ENCODE data around the gene ERRFI1.

Gene ERRFI1

DNA sequence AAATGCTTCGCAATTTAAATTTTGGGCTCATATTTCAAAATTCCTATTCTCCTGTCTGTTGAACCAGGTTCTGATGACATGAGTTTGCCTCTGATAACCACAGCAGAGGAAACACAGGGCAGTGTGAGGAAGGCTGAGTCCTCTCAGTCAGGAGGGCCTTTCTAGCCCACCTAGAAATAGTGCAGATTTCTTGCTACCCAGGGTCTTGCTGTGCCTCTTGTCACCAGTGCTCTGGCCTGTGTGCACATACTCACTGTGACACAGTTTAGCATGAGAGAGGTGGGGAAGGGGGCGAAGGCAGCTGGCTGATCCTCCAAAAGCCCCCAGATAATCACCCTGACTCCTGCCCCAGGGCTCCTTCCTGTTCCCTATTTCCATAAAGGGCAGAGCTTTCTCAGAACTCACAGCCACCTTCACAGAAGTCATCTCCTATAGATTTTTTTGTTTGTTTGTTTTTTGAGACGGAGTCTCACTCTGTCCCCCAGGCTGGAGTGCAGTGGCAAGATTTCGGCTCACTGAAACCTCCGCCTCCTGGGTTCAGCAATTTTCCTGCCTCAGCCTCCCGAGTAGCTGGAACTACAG is 23.7 kb downstream of the ERRFI1 start:
- DNase-seq: no peak

DNA sequence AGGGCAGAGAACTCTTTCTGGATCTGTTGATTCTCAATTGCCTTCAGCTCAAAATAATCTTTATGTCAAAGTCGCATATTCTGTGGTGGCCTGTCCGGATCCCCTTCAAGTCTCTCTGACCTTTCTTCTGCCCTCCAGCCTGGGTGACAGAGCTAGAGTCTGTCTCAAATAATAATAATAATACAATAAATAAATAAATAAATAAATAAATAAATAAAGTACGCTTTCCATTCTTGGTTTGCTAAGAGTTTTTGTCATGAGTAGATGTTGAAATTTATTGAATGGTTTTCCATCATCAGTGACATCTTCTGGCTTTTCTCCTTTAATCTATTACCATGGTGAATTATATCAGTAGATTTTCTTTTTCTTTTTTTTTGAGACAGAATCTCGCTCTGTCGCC is 30.7 kb downstream of the ERRFI1 start:
- DNase-seq: no peak

DNA sequence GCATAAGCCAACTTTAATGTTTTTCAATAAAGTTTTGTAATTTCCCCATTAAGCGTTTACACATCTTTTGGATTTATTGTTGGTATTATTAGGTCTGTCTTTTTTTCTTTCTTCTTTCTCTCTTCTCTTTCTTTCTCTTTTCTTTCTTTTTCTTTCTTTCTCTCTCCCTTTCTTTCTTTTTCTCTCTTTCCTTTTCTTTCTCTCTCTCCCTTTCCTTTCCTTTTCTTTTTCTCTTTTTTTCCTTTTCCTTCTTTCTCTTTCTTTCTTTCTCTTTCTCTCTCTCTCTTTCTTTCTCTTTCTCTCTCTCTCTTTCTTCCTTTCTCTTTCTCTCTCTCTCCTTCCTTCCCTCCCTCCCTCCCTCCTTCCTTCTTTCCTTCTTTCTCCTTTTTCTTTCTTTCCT is 31.3 kb downstream of the ERRFI1 start:
- DNase-seq: no peak

- DNase-seq: no peak
Observed at GRCh38 chr1:7993593-7994479, 32.3 kb downstream of the ERRFI1 start.

DNA sequence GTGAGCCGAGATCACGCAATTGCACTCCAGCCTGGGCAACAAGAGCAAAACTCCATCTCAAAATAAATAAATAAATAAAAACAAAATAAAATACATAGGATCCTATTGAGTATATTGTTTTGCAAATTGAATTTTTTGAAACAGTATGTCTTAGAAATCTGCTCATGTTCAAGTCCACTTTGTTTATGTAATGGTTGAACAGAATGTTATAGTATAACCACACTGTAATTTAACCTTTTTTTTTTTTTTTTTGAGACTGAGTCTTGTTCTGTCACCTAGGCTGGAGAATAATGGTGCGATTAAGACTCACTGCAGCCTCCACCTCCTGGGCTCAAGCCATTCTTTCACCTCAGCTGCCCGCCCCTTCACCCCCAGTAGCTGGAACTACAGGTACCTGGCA is 33.2 kb downstream of the ERRFI1 start:
- no peak for DNase-seq

- no peak for DNase-seq
Observed at GRCh38 chr1:7991504-7992440, 34.3 kb downstream of the ERRFI1 start.

DNA sequence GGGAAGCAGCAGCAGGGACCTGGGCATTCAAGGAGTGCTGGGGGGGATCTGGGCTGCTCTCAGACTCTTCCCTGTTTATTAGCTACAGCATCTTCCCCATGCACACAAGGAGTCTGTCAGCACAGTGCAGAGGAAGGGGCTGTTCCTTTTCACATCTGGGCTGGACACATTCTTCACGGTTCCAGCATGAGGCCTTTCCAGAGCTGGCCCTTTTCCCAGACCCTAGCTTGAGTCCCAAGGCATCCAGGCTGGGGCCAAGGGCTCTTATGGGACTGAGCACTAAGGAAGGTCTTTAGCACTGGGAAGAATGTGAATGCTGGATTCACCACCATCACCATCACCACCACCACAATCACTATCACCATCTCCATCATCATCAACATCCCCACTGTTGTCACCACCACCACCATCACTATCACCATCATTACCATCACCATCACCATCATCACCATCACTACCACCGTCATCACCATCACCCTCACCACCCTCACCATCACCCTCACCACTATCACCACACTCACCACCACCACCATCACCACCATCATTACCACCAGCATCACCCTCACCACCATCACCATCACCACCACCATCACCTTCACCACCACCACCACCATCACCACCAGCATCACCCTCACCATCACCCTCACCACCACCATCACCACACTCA is 36.2 kb downstream of the ERRFI1 start:
- no peak for DNase-seq

- DNase-seq: no peak
Observed at GRCh38 chr1:7988576-7988975, 37.5 kb downstream of the ERRFI1 start.

DNA sequence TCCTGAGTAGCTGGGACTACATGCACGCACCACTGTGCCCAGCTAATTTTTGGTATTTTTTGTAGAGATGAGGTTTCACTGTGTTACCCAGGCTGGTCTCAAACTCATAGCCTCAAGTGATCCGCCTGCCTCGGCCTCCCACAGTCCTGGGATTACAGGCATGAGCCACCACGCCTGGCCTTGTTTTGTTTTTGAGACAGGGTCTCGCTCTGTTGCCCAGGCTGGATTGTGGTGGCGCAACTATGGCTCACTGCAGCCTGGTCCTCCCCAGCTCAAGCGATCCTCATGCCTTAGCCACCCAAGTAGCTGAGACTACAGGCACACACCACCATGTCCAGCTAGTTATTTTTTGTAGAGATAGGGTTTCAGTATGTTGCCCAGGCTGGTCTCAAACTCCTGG is 38.6 kb downstream of the ERRFI1 start:
- DNase-seq: no peak

DNA sequence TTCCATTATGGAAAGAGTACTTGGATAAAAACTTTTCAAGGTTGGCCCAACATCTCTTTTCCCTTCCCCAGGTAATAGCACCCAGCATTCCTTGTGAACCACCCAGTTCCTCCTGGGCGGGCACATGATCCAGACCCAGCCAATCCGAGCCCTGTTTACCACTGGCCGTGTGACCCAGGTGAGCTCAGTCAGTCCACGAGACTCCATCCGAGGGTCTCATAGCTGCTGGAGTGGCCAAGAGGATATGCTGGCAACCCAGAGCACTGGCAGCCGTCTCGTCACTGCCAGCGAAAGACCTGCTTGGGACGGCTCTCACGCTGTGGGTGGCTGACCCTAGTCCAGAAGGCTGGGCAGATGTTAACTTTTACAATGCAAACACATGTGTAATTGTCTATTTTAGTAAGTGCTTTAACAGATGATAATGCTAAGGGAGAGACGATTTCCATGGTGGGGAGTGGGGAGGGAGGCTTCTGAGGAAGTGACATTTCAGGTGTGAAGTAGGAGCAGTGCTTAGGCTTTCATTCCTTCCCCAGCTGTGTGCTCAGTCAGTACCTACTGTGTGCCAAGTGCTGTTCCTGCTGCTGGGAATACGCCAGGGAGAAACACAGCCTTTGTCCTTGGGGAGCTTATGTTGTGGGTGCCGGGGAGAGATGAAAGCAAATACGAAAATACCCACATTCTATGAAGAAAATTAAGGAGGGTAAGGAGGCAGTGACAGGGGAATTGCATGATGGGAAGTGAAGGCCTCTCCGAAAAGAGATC is 40.1 kb downstream of the ERRFI1 start:
- DNase-seq: no peak

DNA sequence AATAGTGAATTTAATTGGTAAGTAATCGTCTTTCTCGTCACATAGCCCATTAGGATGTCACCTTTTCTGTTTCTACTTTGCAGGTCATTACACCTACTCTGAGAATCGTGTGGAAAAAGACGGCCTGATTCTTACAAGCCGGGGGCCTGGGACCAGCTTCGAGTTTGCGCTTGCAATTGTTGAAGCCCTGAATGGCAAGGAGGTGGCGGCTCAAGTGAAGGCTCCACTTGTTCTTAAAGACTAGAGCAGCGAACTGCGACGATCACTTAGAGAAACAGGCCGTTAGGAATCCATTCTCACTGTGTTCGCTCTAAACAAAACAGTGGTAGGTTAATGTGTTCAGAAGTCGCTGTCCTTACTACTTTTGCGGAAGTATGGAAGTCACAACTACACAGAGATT is 41.3 kb downstream of the ERRFI1 start:
- DNase-seq: no peak

DNA sequence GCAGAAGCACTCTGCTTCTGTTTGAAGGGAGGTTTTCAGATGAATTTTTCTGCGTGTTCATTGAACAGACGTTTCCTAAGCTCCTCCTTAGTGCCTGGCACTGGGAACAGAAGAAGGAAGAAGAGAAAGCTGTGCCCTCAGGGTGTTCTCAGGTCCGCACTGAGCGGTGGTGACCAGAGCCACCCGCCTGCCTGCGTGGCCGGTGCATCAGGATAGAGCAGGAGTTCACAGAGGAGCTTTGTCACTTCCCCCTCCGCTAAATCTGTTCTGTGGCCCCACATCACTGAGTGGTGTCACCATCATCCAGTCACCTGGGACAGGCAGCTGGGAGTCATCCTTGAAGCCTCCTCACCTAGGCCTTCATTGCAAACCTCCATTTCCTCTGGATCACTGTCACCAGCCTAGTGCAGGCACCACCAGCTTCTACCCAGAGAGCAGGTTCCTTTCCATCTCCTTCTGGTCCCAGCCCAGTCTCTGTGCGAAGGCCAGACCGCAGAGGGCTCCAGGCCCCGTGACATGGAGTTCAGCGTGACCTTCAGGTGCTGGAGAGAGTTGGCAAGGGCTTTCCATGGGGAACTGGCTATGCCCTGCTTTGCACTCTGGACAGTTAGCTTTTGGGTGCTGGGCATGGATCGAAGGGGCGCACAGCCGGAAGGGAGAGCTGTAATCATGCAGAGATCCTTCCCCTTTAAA is 42.9 kb downstream of the ERRFI1 start:
- DNase-seq: no peak

GRCh38 chr1:7980984-7981383 is 45.1 kb downstream of the ERRFI1 start:
- no peak for DNase-seq

GRCh38 chr1:7975212-7975865 is 50.8 kb downstream of the ERRFI1 start:
- DNase-seq: no peak

DNA sequence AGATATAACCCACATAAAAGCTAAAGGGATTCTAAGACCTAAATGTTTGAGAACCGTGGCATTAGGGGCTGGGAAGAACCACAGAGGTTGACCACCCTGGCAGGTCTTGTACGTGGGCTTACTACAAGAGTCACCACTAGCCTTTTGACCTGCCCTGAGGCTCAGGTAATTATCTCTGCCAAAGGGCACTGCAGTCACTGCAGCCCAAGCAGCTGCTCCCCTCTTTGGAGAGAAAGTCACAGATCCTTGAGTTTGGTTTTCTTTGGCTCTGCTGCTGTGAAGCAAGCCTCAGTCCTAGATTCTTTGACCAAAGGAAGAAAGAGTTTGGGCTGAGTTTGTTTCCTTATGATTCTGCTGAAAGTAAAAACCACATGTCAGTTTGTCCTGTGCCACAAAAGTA is 53.0 kb downstream of the ERRFI1 start:
- DNase-seq: no peak

DNA sequence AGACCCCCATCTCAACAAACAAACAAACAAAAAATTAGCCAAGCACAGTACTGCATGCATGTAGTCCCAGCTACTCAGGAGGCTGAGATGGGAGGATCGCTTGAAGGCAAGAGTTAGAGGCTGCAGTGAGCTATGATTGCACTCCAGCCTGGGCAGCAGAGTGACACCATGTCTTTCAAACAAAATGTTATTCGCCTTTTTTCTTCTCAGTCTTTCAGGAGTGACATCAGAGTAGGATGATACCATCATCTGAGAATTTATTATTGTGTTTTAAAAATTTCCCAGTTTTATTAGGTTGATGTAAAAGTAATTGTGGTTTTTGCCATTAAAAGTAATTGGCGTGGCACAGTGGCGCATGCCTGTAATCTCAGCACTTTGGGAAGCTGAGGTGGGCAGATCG is 53.8 kb downstream of the ERRFI1 start:
- DNase-seq: no peak

DNA sequence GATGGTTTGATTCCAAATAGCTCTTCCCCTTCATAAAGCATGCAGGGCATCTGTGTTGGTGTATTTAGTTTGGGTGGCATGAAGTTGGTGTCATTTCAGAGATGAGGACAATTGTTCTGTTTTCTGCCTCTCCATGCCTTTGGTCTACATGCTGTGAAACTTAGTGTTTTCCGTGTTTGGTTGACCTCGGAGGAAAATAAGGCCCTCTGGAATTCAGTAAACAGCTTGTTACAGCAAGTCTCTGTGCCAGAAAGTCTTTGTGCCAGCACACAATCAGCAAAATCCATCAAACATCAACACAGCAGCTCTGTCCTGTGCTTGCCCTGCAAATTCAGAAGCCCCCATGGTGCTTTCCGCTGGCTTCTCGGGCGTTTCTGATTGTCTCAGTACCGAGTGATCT is 55.1 kb downstream of the ERRFI1 start:
- no peak for DNase-seq

DNA sequence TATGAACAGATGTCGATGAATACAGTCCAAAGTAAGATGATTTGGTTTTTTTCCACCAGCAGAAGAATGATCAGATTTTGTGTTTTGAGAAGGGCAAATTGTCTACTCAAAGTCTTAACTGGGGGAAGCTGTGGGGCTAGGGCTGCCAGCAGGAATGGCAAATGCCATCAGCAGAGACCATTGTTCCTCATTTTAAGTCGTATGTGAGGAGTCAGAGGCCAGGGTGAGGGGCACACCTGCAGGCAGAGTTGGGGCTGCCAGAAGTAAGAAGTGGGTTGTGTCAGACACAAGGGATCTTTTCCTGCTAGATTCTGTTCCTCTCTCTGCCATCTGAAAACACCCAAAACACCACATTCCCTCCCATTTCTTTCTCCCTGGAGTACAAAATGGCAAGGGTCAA is 55.9 kb downstream of the ERRFI1 start:
- DNase-seq: no peak

DNA sequence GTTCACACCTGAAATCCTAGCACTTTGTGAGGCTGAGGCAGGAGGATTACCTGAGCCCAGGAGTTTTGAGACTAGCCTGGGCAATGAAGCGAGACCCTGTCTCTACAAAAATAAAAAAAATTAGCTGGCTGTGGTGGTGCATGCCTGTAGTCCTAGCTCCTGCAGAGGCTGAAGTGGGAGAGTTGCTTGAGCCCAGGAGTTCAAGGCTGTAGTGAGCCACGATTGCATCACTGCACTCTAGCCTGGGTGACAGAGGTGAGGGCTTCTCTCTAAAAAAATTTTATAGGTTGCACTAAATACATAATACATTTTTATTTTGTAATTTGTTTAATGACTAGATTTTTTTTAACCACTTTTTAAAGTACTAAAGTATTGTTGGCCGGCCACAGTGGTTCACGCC is 58.5 kb downstream of the ERRFI1 start:
- DNase-seq: no peak

GRCh38 chr1:7967196-7967595 is 58.9 kb downstream of the ERRFI1 start:
- DNase-seq: no peak

DNA sequence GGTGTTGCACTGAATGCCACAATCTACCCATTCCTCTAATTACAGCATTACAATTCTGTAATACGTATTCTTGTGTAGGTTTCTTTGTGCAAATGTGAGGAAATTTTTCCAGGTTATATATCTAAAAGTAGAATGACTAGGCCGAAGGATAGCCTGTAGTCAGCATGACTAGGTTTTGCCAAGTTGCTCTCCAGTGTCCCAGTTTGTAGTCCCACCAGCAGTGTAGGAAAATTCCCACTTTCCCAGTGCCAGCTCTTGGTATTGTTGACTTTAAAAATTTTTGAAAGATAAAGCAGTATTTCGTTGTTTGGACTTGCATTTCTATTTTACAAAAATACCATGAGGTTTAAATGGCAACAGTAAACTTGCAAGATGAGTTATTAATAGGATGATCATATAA is 61.6 kb downstream of the ERRFI1 start:
- no peak for DNase-seq

Data from activated gamma-delta T cell treated with Interleukin-2 at 50 U/mL for 16 hours (primary cell).